Measurements from ENCODE around the gene GADL1.

DNA sequence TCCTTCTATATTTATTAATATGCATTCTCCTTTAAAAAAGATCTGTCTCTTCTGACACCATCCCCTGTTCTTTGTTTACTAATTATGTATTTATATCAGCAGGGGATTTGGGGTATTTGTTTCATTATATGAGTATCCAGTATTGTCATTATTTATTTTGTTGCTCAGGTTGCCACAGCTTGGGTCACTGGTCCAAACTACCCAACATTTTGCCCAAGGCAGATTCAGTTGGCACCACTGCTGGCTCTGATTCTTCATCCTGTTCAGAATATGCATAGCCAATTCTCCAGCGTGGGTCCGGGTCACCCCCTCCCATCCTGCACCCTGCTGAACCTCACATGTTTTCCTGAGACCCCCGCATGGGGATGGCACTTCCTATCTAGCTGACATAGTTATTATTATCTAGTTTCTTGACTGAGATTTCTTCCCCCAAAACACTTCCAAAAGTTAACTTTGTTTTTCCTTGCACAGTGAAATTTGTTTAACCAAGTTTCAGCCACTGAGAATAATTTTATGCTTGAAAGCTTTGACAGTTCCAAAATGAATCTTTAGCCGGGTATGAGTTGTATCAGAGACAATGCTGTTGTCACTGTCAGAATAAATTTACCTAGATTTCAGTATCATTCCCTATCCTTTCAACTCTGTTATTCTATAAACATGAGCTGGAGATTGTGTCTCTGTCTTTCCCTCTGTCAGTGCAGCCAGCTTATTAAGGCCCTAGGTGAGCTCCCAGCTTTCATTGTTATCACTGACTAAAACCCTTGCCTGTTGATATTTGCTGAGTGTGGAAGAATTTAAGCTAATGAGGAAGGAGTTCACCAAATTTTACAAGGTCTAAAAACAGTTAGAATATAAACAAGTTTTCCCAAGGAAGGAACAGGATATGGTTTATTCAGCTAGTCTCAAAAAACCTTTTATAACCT, 217.8 kb downstream of the GADL1 start:
- TF ChIP-seq, protein P1, sequence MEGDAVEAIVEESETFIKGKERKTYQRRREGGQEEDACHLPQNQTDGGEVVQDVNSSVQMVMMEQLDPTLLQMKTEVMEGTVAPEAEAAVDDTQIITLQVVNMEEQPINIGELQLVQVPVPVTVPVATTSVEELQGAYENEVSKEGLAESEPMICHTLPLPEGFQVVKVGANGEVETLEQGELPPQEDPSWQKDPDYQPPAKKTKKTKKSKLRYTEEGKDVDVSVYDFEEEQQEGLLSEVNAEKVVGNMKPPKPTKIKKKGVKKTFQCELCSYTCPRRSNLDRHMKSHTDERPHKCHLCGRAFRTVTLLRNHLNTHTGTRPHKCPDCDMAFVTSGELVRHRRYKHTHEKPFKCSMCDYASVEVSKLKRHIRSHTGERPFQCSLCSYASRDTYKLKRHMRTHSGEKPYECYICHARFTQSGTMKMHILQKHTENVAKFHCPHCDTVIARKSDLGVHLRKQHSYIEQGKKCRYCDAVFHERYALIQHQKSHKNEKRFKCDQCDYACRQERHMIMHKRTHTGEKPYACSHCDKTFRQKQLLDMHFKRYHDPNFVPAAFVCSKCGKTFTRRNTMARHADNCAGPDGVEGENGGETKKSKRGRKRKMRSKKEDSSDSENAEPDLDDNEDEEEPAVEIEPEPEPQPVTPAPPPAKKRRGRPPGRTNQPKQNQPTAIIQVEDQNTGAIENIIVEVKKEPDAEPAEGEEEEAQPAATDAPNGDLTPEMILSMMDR (IDR thresholded peaks at IDR 0.05; ENCODE audit: low read length), result no peak
- no peak for TF ChIP-seq EZH2 (IDR thresholded peaks at IDR 0.05; ENCODE audit: borderline replicate concordance, low read length)

All from OCI-LY1 (cell line).